A673 (cell line): ENCODE data around the gene SLC25A43.

ENCODE experiments used
- EZH2 ChIP-seq: fragments of 200-600 bp; sonication (generic); IDR thresholded peaks from 2 replicates; pipeline ENCODE4 v1.6.1; 2017; ENCODE audit warnings: borderline replicate concordance, low read depth, mild to moderate bottlenecking, mixed read lengths, antibody characterized with exemption, low read length; ENCODE audit not compliant: poor library complexity, severe bottlenecking
- TF ChIP-seq, protein P1 (sequence below): fragments of 300-800, 200-600 bp; sonication (generic); conservative IDR thresholded peaks from 2 replicates; pipeline ENCODE4 v1.5.1; 2017; ENCODE audit warnings: low read depth, mild to moderate bottlenecking, antibody characterized with exemption, low read length, moderate library complexity, mixed read lengths

DNA sequence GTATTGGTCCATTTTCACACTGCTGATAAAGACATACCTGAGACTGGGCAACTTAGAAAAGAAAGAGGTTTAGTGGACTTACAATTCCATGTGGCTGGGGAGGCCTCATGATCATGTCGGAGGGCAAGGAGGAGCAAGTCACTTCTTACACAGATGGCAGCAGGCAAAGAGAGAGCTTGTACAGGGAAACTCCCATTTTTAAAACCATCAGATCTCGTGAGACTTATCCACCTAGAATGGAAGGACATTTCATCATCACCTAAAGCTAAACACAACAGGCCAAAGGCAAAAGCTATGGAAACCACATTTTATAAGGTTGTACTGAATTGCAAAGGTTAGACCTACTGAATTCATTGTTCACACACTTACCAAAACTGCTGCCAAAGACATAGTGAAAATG, 6.0 kb upstream of the SLC25A43 start:
- TF ChIP-seq, protein P1, sequence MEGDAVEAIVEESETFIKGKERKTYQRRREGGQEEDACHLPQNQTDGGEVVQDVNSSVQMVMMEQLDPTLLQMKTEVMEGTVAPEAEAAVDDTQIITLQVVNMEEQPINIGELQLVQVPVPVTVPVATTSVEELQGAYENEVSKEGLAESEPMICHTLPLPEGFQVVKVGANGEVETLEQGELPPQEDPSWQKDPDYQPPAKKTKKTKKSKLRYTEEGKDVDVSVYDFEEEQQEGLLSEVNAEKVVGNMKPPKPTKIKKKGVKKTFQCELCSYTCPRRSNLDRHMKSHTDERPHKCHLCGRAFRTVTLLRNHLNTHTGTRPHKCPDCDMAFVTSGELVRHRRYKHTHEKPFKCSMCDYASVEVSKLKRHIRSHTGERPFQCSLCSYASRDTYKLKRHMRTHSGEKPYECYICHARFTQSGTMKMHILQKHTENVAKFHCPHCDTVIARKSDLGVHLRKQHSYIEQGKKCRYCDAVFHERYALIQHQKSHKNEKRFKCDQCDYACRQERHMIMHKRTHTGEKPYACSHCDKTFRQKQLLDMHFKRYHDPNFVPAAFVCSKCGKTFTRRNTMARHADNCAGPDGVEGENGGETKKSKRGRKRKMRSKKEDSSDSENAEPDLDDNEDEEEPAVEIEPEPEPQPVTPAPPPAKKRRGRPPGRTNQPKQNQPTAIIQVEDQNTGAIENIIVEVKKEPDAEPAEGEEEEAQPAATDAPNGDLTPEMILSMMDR: no peak
- no peak for TF ChIP-seq EZH2
